ENCODE measurements around the gene GRID1.

DNA sequence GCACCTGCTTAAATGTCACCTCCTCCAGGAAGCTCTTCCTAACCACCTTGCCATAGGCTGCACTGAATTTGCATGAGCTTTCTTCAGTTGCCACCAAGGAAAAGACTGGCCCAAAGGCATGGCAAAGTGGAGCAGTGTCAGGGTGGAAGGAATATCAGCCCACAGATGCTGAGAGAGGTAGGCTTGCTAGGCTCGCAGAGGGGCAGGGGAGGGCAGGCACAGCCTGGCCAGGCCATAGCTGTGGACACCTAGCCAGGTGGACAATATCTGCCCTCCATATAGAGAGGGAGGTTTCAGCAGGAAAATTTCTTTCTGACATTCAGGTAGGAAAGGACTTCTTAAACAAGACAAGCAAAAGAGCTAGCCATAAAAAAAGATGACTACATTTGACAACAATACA is 166.3 kb downstream of the GRID1 start:
- TF ChIP-seq, protein P1, sequence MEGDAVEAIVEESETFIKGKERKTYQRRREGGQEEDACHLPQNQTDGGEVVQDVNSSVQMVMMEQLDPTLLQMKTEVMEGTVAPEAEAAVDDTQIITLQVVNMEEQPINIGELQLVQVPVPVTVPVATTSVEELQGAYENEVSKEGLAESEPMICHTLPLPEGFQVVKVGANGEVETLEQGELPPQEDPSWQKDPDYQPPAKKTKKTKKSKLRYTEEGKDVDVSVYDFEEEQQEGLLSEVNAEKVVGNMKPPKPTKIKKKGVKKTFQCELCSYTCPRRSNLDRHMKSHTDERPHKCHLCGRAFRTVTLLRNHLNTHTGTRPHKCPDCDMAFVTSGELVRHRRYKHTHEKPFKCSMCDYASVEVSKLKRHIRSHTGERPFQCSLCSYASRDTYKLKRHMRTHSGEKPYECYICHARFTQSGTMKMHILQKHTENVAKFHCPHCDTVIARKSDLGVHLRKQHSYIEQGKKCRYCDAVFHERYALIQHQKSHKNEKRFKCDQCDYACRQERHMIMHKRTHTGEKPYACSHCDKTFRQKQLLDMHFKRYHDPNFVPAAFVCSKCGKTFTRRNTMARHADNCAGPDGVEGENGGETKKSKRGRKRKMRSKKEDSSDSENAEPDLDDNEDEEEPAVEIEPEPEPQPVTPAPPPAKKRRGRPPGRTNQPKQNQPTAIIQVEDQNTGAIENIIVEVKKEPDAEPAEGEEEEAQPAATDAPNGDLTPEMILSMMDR (IDR thresholded peaks at IDR 0.05): no peak
- no peak for TF ChIP-seq ZNF219 (CRISPR knock-in tag; IDR thresholded peaks at IDR 0.05; ENCODE audit: borderline replicate concordance)
- TF ChIP-seq, protein P2, sequence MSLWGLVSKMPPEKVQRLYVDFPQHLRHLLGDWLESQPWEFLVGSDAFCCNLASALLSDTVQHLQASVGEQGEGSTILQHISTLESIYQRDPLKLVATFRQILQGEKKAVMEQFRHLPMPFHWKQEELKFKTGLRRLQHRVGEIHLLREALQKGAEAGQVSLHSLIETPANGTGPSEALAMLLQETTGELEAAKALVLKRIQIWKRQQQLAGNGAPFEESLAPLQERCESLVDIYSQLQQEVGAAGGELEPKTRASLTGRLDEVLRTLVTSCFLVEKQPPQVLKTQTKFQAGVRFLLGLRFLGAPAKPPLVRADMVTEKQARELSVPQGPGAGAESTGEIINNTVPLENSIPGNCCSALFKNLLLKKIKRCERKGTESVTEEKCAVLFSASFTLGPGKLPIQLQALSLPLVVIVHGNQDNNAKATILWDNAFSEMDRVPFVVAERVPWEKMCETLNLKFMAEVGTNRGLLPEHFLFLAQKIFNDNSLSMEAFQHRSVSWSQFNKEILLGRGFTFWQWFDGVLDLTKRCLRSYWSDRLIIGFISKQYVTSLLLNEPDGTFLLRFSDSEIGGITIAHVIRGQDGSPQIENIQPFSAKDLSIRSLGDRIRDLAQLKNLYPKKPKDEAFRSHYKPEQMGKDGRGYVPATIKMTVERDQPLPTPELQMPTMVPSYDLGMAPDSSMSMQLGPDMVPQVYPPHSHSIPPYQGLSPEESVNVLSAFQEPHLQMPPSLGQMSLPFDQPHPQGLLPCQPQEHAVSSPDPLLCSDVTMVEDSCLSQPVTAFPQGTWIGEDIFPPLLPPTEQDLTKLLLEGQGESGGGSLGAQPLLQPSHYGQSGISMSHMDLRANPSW (CRISPR knock-in tag; conservative IDR thresholded peaks at IDR 0.05; ENCODE audit: low read depth): no peak
- TF ChIP-seq, protein P3, sequence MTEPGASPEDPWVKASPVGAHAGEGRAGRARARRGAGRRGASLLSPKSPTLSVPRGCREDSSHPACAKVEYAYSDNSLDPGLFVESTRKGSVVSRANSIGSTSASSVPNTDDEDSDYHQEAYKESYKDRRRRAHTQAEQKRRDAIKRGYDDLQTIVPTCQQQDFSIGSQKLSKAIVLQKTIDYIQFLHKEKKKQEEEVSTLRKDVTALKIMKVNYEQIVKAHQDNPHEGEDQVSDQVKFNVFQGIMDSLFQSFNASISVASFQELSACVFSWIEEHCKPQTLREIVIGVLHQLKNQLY (CRISPR knock-in tag; IDR thresholded peaks at IDR 0.05): no peak
- TF ChIP-seq, protein P4, sequence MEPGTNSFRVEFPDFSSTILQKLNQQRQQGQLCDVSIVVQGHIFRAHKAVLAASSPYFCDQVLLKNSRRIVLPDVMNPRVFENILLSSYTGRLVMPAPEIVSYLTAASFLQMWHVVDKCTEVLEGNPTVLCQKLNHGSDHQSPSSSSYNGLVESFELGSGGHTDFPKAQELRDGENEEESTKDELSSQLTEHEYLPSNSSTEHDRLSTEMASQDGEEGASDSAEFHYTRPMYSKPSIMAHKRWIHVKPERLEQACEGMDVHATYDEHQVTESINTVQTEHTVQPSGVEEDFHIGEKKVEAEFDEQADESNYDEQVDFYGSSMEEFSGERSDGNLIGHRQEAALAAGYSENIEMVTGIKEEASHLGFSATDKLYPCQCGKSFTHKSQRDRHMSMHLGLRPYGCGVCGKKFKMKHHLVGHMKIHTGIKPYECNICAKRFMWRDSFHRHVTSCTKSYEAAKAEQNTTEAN (CRISPR knock-in tag; IDR thresholded peaks at IDR 0.05): no peak

Measured in WTC11 (cell line).